Stimulated activated CD4-positive, alpha-beta T cell treated with anti-CD3 and anti-CD28 coated beads, Interleukin-1b, Interleukin-23, amount 100 ng/mL, for 24 hours (primary cell): Measurements from ENCODE around the gene TNNT2.

ENCODE experiments used
- DNase-seq, 4 experiments: peaks; one replicate each; pipeline ENCODE4 v3.0.0-alpha.2; 2020; ENCODE audit warnings: low read depth in 4 of 4, low spot score in 1 of 4

TNNT2 gene

DNA sequence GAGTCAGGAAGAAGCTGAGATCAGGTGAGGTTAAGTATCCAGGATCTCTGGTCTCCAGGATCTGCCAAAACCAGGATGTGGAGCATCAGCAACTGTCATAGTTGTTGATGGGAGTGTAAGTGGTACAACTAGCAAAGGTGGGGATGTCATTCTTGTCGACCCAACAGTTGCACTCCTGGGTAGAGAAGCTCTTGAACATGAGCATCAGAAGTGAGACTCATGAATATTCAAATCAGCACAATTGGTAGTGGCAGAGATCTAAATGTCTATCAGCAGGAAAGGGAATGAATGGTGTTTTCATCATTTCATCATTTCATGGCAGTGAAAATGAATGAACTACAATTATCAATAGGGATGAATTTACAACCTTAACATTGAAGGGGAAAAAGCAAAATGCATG, 25.9 kb upstream of the TNNT2 start:
- no peak for DNase-seq

DNA sequence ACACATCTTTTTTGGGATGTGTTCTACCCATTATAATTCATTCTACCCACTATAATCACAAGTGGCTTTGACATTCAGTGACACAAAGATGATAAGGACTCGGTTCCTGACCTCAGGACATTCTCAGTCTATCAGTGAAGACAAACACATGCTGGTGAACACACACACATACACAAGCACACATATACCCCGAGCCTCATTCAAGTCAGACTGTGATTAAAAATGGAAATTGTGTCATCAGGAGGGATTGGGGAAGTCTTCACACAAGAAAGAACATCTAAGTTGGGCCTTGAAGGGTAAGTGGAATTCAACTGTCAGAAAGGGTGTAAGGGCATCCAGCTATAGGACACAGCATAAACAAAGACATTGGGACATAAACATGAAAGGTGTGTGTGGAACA, 24.2 kb upstream of the TNNT2 start:
- no peak for DNase-seq

DNA sequence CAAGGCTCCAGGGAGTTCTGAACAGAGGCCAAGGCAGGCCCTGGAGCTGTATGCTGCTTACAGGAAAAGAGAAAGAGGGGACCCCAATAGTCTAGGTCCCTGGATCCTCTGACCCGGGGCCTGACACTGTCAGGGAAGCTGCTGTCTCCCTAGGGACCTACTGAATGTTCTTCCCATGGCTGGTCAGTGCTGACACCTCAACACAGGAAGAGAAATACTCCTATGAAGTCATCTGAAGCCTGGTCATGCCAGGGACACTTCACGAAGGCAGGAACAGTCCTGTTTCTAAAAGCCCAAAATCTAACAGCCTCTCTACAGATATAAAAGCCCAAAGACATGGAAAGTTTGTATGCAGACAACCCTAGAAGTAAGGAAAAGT, 23.4 kb upstream of the TNNT2 start:
- DNase-seq = no peak

DNA sequence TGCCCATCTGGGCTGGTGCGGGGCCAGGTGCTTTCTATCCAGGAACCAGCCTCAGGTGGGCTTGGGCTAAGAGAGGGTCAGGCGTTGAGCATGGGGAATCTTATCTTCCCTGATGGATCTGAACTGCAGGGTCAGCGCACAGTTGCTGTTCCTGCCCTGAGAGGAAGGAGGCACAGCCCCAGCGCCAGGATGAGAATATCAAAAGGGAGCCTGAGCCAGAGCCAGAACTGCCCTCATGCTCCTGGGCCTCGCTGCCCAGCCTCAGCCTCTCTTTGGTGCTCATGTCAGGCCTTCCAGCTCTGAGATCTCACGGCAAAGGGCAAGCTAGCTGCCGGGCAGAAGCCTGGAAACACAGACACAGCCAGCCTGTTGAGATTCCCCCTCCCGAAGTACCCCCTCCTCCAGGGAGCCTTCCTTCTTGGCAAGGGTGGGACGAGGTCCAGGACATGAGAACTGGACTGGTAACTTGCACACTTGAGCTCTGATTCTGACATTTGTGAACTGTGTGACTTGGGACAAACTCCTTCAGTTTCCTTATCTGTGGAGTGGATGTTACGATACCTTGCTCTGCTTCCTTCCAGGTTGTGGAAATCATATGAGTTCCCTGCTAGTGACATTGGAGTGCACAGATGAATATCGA, 22.9 kb upstream of the TNNT2 start:
- no peak for DNase-seq

DNA sequence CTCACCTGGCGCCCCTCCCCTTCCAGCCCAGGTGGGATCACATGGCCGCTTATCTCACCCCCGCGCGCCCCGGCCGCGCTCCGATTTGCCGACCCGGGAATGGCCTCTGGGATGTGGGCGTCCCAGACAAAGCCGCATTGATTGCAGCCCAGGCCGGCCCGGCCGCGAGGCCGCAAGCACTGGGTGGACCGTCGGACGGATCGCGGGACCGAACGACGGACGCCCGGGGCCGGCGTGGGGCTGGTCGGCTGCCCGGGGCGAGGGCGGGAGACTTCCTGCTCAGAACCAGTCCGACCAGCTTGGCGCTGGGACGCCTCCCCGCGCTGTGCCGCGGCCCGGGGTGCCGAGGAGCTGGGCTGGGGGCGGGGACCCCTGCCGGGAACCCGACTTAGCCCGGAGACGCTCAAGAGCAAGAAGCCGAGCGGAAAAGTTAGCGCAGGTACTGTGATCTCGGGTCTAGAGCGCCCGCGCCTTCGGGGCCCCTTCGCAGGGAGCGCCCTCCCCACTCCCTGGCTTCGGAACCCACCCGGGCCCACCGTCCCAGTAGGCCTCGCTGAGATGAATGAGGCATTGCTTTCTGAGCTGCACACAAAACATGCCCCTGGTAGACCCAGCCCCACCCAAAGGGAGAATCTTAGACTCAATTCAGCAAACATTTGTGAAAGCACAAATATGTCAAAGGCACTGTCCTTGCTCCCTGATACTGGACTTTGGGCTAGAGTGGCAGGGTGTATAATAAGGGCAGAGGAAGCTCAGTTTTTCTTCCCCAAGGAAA, 22.1 kb upstream of the TNNT2 start:
- DNase-seq = no peak

DNA sequence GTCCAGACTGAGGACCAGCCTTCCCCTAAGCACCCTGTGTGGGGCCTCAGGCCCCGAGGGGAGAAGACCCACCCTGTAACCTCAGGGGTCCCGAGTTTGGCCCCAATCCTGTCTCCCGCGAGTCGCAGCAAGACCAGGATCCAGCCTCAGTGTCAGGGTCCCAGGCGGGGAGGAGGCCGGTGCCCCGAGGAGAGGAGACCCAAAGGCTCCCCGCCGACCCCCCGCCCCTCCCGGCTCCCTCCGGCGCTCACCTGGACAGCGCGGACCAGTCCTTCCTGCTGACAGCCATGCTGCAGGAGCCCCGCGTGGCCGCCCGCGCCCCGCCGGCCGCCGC, 21.5 kb upstream of the TNNT2 start, which contains the start of gene LAD1:
TSS of gene LAD1 (minus strand) at position 307 of the 334 bp plus-strand sequence. CDS start at position 289, 18 bp downstream.
- DNase-seq = no peak

DNA sequence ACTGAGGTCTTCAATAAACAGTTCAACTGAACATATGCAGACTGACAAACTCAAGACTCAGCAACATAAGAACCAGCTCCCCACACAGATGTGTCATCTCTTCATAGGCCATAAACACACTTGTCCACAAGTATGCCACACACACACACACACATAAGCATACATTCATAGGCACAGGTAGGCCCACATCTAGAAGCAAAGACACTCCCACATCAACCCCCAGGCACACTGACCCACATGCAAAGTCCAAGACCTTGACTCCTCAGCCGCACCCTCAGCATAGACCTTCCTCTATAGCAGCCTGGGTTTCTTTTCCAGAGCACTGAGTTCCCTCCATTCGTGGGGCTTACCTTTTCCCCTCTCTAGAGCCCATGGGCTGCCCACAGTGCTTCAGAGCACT, 20.2 kb upstream of the TNNT2 start:
- no peak for DNase-seq

DNA sequence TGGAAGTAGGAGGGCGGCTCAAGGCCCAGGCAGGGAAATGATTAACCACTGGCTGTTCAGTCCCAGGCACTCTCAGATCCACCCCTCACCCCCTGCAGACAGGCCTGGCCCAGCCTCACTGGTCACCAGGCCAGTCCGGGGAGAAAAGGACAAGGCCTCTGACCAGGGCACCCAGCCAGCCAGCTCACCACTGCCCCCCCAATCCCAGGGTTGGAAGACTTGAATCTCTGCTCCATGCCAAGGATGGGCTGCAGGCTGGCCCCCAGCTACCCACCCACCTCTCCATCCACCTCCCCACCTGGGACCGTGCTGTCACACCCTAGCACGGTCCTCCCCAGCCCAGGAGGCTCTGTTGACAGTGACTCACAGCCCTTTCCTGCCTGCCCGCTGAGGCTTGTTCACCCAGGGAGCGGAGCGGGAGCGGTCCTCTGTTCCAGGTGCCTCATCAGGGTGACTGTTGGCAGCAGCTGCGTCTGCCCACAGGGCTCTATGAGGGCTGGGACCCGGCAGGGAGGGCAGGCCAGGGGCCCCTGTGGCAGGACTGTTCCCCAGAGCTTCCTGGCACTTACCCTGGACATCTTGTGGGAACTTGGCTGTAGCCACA, 19.5 kb upstream of the TNNT2 start:
- no peak for DNase-seq

DNA sequence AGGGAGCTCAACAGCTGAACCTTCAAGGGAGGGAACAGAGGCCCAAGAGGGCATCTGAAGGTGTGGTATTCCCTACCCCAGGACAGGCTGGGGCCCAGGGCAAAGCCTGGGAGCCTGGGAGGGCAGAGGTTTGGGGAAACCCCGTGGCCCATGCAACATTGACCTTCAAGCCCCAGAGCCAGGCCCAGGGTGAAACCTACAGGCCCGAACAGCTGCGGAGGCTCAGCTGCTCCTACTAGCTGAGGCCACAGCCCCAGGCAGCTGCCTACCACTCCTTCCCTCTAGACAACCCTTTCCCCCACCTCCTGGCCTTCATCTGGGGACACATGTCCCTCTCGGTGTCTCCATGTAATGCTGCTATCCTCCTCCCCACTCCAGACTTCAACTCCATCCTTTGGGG, 18.5 kb upstream of the TNNT2 start:
- DNase-seq = no peak

DNA sequence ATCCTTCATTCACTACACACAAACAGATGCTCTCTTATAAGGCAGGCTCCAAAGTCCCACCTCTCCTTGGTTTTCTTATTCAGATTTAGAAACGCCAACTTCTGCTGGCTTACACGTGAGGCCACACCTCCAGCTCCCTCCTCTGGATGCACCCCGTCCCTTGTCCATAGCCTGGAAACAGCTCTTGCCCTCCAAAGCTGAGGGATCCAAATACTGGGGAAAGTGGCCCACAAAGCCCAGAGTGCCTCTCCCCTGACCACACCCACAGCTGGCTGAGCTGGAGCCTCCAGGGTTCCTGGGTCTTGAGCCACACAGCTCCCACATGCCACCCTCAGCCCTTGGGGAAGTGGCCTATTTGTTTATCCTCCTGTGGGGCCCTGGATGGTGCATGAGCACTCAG, 17.1 kb upstream of the TNNT2 start:
- no peak for DNase-seq

DNA sequence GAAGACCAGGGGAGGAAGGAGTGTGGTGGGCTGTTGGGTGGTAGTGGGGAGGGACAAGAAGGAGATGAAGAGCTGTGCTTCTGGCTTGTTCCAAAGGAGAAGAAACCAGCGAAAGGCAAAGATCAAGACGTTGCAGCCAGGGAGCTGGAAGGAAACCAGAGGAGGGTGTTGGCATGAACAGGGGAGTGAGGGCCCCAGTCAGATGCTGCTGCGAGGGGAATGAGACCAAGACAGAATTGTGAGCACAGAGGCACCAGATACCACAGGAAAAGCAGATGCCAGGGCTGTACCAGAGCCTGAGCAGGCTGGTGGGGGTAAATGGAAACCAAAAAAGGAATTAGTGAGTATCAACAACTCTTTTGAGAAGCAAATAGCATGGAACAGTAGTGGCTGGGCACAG, 15.6 kb upstream of the TNNT2 start:
- DNase-seq = no peak

DNA sequence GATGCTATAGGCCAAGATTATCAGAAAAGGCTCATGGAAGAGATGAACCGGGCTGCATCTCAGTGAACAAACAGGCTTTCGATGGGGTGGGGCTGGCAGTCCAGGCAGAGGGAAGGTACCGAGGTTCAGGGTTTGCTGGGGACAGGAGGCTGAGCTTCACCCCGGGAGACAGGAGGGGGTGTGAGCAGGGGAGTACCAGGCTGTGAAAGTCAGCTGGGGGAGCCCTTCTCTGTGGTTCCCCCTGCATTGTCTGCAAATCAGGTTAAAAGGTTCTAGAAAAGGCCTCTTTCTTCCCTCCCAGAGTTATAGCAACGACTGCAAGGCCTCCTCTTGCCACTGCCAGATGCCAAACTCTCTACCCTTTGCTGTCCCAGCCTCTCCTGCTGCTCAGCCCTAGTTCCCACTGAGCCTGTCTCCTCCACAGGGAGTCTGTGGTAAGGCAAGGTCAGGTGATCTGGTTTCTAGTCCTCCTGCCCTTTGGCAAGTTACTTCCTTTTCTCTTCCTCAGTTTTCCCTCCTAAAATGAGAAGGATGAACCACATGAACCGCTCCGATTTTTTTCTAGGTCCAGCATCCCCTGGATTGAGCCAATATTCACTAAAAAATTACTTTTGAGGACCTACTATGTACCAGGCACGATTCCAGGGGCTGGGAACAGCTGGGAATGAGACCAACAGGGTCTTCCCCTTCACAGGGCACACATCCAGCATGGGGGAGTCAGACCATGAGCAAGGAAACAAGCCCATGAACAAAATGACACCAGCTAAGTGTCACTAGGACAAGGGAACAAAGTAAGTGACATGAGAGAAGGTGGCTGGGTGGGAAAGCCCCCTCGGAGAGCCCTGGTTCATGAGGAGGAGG, 14.4 kb upstream of the TNNT2 start:
- DNase-seq = no peak

DNA sequence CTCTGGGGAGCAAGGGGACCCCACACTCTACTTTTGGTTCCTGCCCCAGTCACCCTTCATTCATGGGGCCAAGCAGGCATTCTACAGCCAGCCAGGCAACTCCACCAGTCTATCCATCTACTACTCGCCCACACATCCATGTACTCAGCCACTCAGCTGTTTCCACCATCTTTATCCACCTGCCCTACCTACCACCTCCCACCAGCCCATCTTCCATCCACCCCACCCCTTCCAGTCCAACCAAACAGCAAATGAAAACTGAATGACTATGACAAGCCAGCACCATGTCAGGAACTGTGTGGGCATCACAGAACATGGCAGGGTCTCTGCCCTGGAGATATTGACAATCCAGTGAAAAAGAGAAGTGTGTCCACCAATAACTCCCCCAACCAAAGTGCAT, 13.7 kb upstream of the TNNT2 start:
- no peak for DNase-seq

DNA sequence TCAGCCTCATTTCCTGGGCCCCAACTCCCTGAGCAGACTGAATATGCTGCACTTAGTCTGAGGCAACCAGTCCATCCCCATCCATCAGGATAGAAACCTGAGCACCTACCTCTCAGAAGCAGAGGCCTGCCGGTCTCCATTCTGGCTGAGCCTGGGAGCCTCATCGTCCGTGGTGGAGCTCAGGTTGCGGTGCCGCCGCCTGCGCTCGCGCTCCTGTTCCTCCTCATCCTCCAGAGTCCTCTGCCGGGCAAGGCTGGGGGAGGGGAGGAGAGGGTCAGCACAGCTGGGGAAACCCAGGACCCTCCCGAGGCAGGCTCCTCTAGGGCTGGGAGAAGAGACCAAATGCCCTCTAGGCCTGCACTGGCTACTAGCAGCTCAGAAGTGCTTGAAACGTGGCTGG, 11.6 kb upstream of the TNNT2 start:
- DNase-seq = no peak

DNA sequence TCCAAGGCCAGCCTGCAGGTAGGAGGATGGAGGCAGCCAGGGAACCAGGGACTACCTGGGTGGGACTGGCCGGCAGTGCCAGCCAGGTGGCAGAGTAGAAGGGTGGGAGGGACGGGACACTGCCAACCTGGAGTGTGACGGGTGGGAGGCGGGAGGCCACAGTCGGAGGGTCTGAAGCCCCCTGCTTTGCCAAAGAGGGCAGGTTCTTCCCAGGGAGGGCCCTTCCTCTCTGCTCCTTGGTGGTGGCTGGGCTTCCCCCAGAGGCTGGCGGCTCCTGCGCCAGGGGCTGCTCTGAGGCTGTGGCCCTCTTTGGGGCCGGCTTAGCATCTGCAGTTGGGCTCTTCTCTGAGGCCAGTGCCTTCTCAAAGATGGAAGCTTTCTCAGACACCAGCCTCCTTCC, 8.7 kb upstream of the TNNT2 start:
- no peak for DNase-seq

DNA sequence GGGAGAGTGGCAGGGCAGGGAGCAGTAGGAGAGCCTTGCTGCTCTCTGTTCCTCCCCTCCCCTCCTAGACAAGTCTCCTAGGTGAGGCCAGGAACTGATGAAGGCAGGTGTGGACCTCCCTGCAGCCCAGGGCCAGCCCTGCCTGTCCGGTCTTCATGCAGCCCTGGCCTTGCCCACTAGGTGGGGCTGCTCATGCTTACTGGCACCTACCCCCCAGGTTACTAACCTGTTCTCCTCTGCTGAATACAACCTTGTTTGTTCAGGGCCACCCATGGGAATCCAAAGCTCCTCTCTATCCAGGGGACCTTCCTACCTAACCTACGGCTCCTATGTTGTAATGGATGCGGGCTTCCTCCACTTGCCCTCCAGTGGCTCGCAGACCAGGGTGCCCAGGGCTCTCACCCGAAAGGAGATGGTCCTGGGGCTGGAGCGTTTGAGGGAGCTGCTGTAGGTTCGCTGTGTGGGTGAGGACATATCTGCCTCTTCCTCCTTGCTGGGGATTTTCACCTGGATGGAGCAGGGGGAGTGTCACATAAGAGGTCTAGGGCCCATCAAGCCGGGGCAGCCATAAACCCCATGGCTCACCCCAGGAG, 7.9 kb upstream of the TNNT2 start:
- peak in 2 of 4 experiments; percentile 18 to 28 for DNase-seq

DNA sequence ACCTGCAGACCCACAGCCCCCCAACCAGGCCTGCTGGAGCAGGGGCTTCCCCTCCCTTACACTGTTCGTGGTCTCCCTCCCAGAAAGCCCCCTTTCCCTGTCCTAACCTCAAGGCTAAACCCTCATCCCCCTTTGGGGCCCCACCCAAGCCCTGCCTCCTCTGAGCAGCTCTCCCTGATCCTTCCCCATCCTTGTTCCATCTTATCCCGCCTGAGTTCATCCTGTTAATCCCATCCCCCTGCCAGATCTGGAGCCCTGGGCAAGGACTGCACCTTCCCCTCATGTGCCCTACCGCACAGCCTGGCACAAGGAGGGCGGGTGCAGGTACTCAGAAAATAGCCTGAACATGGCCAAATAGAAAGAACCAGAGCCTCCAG, 6.9 kb upstream of the TNNT2 start:
- DNase-seq = no peak

DNA sequence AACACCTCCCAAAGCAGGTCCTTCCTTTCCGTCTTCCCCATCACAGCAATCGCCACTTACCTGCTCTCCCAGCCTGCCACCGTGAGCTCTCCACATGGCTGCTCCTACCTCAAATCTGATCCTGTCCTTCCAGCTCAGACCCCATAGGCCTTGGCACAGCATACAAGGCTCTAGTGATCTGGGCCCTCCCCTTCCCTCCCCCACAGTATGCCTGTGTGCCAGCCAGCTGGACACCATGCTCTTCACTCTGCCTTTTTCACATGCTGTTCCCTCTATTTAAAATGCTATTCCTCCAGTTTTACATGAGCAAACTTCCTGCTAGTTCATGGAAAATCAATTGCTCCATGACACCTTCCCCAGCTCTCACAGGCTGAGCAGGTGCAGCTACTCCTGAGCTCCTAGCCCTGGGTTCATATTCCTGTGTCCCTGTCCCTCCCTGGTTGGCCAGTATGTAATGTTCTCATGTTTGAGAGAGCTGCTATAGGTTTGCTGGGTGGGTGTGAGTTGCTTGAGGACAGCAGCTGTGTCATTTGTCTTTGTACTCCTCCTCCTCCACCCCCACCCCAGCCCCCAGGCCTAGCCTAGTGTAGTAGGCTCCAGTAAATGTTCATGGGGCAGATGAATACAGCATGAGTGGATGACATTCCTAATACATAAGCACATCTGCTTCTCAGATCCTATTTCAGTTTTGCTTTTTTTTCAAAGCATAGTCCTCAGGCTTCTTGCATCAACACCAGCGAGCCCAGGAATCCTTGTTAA, 6.3 kb upstream of the TNNT2 start:
- no peak for DNase-seq

DNA sequence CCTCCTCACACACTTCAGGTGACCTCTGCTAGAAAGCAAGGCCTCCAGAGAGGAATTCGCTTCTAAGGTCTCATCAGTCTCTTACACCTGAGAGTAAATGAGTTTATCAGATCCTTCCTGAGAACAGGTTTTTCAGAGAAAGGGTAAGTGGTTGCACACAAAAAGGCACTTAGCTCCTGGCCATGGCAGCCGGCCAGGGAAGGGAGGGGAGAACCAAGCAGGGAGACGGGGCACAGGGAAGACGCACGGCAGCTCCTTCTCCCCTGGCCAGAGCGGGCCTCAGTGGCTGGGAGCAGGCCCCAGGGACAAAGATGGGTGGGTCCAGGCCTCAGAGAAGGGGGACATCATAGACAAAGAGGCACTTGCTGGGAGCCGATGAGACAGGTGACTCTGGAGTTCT, 3.6 kb upstream of the TNNT2 start:
- DNase-seq = no peak

DNA sequence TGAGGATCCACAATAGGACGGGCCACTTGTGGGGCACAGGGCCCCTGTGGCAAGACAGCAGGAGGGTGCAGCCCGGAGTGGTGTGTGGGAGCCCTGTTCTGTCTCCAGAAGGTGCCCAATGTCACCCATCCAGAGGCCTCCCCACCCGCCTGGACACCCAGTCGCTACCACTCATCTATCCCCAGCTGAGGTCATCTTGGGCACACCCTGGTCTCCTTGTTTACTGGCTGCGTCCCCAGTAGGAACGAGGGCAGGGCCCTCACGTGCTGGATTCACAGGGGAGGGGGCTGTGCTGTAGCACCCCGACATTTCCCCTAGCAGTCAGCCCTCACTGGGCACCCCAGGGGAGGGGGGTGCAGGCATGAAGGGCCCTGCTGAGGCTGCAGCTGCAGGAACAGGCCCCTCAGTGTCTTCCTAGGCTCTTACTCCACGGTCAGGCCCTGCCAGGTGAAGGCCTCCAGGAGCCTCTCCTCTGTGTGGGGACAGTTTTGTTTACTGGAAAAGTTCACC, 2.3 kb upstream of the TNNT2 start:
- DNase-seq = no peak
